Measurements from ENCODE around the gene PLA2G4B.

PLA2G4B gene

DNA sequence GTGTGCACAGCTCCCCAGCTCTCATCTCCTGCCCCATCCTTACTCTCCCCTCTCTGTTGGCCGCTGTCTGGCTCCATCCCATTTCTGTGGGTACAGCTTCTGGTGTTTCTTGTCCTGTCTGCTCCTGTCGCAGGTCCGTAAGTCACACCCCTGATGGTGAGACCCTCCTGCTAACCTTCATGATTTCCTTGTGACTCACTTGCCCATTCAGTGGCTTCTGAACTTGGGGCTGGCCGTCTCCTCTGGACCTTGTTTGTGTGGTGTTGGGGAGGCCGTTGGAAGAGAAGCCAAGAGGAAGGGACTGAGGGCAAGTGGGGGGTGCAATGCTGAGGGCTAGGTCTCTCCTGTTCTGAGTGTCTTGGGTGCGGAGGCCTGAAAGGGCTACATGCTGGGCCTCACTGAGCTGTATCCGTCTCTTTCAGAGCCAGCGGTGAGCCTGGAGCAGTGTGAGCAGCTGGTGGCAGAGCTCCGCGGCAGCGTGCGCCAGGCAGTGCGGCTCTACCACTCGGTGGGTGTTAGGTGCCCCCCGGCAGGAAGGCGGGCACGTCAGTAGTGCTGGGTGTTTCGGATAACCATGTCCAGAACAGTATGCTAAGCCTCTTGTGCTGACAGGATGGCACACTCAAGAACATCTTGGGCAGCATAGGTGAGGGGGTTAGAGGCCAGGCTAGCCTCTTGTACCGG lies 14.4 kb upstream of the PLA2G4B start:
- H3K79me2 ChIP-seq (ENCODE audit: low read length) = no peaks in the 10 kb centered on the region
- H2AFZ ChIP-seq (ENCODE audit: low read depth, low read length) = no peak overlapping the region
- H3K4me1 ChIP-seq (ENCODE audit: low read length) = peaks cover 5% of the 10 kb centered on the region; the same call in 1 of the 2 replicates
- no peak overlapping the region for H3K27ac ChIP-seq (ENCODE audit: low read length)
- H3K4me3 ChIP-seq (ENCODE audit: low read length) = no peak overlapping the region
- H3K27me3 ChIP-seq (ENCODE audit: low read depth, low read length) = no peaks in the 10 kb centered on the region
- H3K36me3 ChIP-seq (replicated peaks; ENCODE audit: low read depth, low read length) = no peaks in the 10 kb centered on the region
- TF ChIP-seq, protein P1, sequence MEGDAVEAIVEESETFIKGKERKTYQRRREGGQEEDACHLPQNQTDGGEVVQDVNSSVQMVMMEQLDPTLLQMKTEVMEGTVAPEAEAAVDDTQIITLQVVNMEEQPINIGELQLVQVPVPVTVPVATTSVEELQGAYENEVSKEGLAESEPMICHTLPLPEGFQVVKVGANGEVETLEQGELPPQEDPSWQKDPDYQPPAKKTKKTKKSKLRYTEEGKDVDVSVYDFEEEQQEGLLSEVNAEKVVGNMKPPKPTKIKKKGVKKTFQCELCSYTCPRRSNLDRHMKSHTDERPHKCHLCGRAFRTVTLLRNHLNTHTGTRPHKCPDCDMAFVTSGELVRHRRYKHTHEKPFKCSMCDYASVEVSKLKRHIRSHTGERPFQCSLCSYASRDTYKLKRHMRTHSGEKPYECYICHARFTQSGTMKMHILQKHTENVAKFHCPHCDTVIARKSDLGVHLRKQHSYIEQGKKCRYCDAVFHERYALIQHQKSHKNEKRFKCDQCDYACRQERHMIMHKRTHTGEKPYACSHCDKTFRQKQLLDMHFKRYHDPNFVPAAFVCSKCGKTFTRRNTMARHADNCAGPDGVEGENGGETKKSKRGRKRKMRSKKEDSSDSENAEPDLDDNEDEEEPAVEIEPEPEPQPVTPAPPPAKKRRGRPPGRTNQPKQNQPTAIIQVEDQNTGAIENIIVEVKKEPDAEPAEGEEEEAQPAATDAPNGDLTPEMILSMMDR (IDR thresholded peaks at IDR 0.05; ENCODE audit: low read depth, low read length) = no peak
- TF ChIP-seq EZH2phosphoT487 (IDR thresholded peaks at IDR 0.05; ENCODE audit: low read depth) = no peak
- H3K4me2 ChIP-seq (ENCODE audit: low read length) = no peak overlapping the region
- H3K9me3 ChIP-seq (ENCODE audit: insufficient read depth, low read length) = no peaks in the 10 kb centered on the region
- H3K9ac ChIP-seq (ENCODE audit: low read length) = no peak overlapping the region
- H4K20me1 ChIP-seq (ENCODE audit: insufficient read depth, low read length) = no peaks in the 10 kb centered on the region

DNA sequence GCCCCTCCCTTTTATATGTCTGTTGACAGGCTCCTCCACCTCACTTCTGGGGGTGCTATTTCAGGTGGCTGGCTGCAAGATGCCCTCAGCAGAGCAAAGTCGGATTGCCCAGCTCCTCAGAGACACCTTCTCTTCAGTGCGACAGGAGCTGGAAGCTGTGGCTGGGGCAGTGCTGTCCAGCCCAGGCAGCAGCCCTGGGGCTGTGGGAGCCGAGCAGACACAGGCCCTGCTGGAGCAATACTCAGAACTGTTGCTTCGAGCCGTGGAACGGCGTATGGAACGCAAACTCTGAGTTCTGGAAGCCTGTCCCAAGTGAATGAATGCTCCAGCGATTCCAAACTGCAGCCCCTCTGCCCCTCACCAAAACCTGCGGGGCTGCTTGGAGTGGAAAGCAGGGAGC lies 13.5 kb upstream of the PLA2G4B start:
- Histone ChIP-seq H3K4me1 (ENCODE audit: low read length) (peaks cover 5% of the 10 kb centered on the region; the same call in 1 of the 2 replicates), H4K20me1 (ENCODE audit: insufficient read depth, low read length) (no peaks in the 10 kb centered on the region), H3K9me3 (ENCODE audit: insufficient read depth, low read length) (no peaks in the 10 kb centered on the region), H3K4me3 (ENCODE audit: low read length) (no peak overlapping the region), H3K9ac (ENCODE audit: low read length) (no peak overlapping the region), H3K36me3 (replicated peaks; ENCODE audit: low read depth, low read length) (no peaks in the 10 kb centered on the region), H3K27me3 (ENCODE audit: low read depth, low read length) (no peaks in the 10 kb centered on the region), H3K27ac (ENCODE audit: low read length) (no peak overlapping the region), H2AFZ (ENCODE audit: low read depth, low read length) (no peak overlapping the region), H3K4me2 (ENCODE audit: low read length) (no peak overlapping the region), H3K79me2 (ENCODE audit: low read length) (no peaks in the 10 kb centered on the region)
- TF ChIP-seq EZH2phosphoT487 (IDR thresholded peaks at IDR 0.05; ENCODE audit: low read depth) = no peak
- TF ChIP-seq, protein P1 (IDR thresholded peaks at IDR 0.05; ENCODE audit: low read depth, low read length) = no peak

- TF ChIP-seq, protein P1 (IDR thresholded peaks at IDR 0.05; ENCODE audit: low read depth, low read length) = no peak
- TF ChIP-seq EZH2phosphoT487 (IDR thresholded peaks at IDR 0.05; ENCODE audit: low read depth) = no peak
- no peaks in the 10 kb centered on the region for H3K27me3 ChIP-seq (ENCODE audit: low read depth, low read length)
- no peak overlapping the region for H3K27ac ChIP-seq (ENCODE audit: low read length)
- H3K79me2 ChIP-seq (ENCODE audit: low read length) = no peaks in the 10 kb centered on the region
- H2AFZ ChIP-seq (ENCODE audit: low read depth, low read length) = no peak overlapping the region
- no peaks in the 10 kb centered on the region for H4K20me1 ChIP-seq (ENCODE audit: insufficient read depth, low read length)
- no peak overlapping the region for H3K9ac ChIP-seq (ENCODE audit: low read length)
- H3K4me3 ChIP-seq (ENCODE audit: low read length) = no peak overlapping the region
- H3K4me1 ChIP-seq (ENCODE audit: low read length) = peaks cover 5% of the 10 kb centered on the region; the same call in 1 of the 2 replicates
- H3K4me2 ChIP-seq (ENCODE audit: low read length) = no peak overlapping the region
- no peaks in the 10 kb centered on the region for H3K9me3 ChIP-seq (ENCODE audit: insufficient read depth, low read length)
- no peaks in the 10 kb centered on the region for H3K36me3 ChIP-seq (replicated peaks; ENCODE audit: low read depth, low read length)
Observed at GRCh38 chr15:41825572-41826535, 12.8 kb upstream of the PLA2G4B start.
